ENCODE measurements around the gene TSPAN11. TPM values are rescaled to one million over a fixed set of nuclear protein-coding genes. Genes with fewer than 3 reads are reported as not detected.

TSPAN11 gene
- total RNA-seq, 1 donor, result not detected

GRCh38 chr12:30962047-30962446 is 35.5 kb downstream of the TSPAN11 start:
- Histone ChIP-seq H3K4me3 (ENCODE audit: low read length) (no peak overlapping the region), H3K9me3 (ENCODE audit: low read depth, low read length) (no peaks in the 10 kb centered on the region), H3K27me3 (ENCODE audit: insufficient read depth, low read length) (no peaks in the 10 kb centered on the region), H3K4me1 (ENCODE audit: insufficient read depth, low read length) (no peaks in the 10 kb centered on the region)

- Histone ChIP-seq H3K4me1 (ENCODE audit: insufficient read depth, low read length) (no peaks in the 10 kb centered on the region), H3K9me3 (ENCODE audit: low read depth, low read length) (no peaks in the 10 kb centered on the region), H3K27me3 (ENCODE audit: insufficient read depth, low read length) (no peaks in the 10 kb centered on the region), H3K4me3 (ENCODE audit: low read length) (no peak overlapping the region)
These were observed 37.4 kb downstream of the TSPAN11 start for GRCh38 chr12:30963709-30964564.

- Histone ChIP-seq H3K27me3 (ENCODE audit: insufficient read depth, low read length) (no peaks in the 10 kb centered on the region), H3K4me3 (ENCODE audit: low read length) (no peak overlapping the region), H3K9me3 (ENCODE audit: low read depth, low read length) (no peaks in the 10 kb centered on the region), H3K4me1 (ENCODE audit: insufficient read depth, low read length) (no peaks in the 10 kb centered on the region)
These were observed 38.5 kb downstream of the TSPAN11 start for GRCh38 chr12:30964896-30965612.

GRCh38 chr12:30965613-30965985 is 39.1 kb downstream of the TSPAN11 start:
- Histone ChIP-seq H3K4me3 (ENCODE audit: low read length) (no peak overlapping the region), H3K4me1 (ENCODE audit: insufficient read depth, low read length) (no peaks in the 10 kb centered on the region), H3K27me3 (ENCODE audit: insufficient read depth, low read length) (no peaks in the 10 kb centered on the region)

GRCh38 chr12:30967026-30967425 is 40.5 kb downstream of the TSPAN11 start:
- Histone ChIP-seq H3K27me3 (ENCODE audit: insufficient read depth, low read length) (no peaks in the 10 kb centered on the region), H3K4me1 (ENCODE audit: insufficient read depth, low read length) (no peaks in the 10 kb centered on the region), H3K9me3 (ENCODE audit: low read depth, low read length) (no peaks in the 10 kb centered on the region), H3K4me3 (ENCODE audit: low read length) (no peak overlapping the region)

More at GRCh38 chr12:30965613-30965985, 39.1 kb downstream of the TSPAN11 start:
- no peaks in the 10 kb centered on the region for H3K9me3 ChIP-seq (ENCODE audit: low read depth, low read length)

- no peaks in the 10 kb centered on the region for H3K27me3 ChIP-seq (ENCODE audit: insufficient read depth, low read length)
- no peak overlapping the region for H3K4me3 ChIP-seq (ENCODE audit: low read length)
- no peaks in the 10 kb centered on the region for H3K9me3 ChIP-seq (ENCODE audit: low read depth, low read length)
- no peaks in the 10 kb centered on the region for H3K4me1 ChIP-seq (ENCODE audit: insufficient read depth, low read length)
These were observed 41.7 kb downstream of the TSPAN11 start for GRCh38 chr12:30968211-30968610.

DNA sequence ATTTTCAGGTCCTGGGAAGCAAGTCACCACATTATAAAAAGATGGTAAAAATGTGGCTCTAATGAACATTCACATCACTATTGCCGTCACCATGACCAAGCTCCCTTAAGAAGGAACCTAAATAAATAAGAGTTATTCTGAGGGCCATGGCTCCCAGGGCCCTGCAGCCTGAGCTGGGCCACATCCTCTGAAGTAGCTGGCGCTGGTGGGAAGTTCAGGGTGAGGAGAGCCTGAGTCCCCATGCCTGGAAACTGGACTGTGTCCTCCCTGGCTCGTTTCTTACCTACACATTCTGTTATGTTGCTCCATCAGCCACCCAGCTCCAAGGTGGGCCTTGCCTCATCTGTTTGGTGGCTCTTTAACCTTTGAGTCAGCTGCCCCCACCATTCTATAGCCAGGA is 42.5 kb downstream of the TSPAN11 start:
- Histone ChIP-seq H3K9me3 (ENCODE audit: low read depth, low read length) (no peaks in the 10 kb centered on the region), H3K27me3 (ENCODE audit: insufficient read depth, low read length) (no peaks in the 10 kb centered on the region), H3K4me3 (ENCODE audit: low read length) (no peak overlapping the region)

GRCh38 chr12:30969606-30970395 is 43.3 kb downstream of the TSPAN11 start:
- Histone ChIP-seq H3K4me1 (ENCODE audit: insufficient read depth, low read length) (no peaks in the 10 kb centered on the region), H3K4me3 (ENCODE audit: low read length) (no peak overlapping the region), H3K9me3 (ENCODE audit: low read depth, low read length) (no peaks in the 10 kb centered on the region), H3K27me3 (ENCODE audit: insufficient read depth, low read length) (no peaks in the 10 kb centered on the region)

More for the DNA sequence above, 42.5 kb downstream of the TSPAN11 start:
- no peaks in the 10 kb centered on the region for H3K4me1 ChIP-seq (ENCODE audit: insufficient read depth, low read length)

GRCh38 chr12:30970559-30971197 is 44.1 kb downstream of the TSPAN11 start:
- no peak overlapping the region for H3K4me3 ChIP-seq (ENCODE audit: low read length)
- H3K4me1 ChIP-seq (ENCODE audit: insufficient read depth, low read length), result no peaks in the 10 kb centered on the region
- H3K9me3 ChIP-seq (ENCODE audit: low read depth, low read length), result no peaks in the 10 kb centered on the region
- H3K27me3 ChIP-seq (ENCODE audit: insufficient read depth, low read length), result no peaks in the 10 kb centered on the region

- Histone ChIP-seq H3K9me3 (ENCODE audit: low read depth, low read length) (no peaks in the 10 kb centered on the region), H3K4me1 (ENCODE audit: insufficient read depth, low read length) (no peaks in the 10 kb centered on the region), H3K27me3 (ENCODE audit: insufficient read depth, low read length) (no peaks in the 10 kb centered on the region), H3K4me3 (ENCODE audit: low read length) (no peak overlapping the region)
These were observed 45.5 kb downstream of the TSPAN11 start for GRCh38 chr12:30972035-30972434.

DNA sequence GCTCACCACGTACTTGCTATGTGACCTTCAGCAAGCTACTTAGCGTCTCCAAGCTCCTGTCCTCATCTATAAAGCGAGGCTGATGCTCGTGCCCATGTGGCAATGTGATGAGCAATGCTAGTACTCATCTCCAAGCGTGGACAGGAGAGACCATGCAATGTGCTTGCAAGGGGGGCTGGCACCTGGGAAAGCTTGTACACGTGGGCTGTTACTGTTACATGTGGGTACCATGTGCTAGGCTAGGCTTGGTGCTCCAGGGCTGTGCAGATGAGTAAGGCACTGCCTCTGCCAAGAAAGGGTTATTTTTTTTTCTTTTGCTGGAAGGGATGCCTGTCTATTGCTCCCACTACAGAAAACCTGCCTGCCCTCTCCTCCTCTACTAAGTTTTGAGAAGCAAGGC is 46.6 kb downstream of the TSPAN11 start:
- Histone ChIP-seq H3K27me3 (ENCODE audit: insufficient read depth, low read length) (no peaks in the 10 kb centered on the region), H3K4me3 (ENCODE audit: low read length) (no peak overlapping the region), H3K9me3 (ENCODE audit: low read depth, low read length) (no peaks in the 10 kb centered on the region), H3K4me1 (ENCODE audit: insufficient read depth, low read length) (no peaks in the 10 kb centered on the region)

DNA sequence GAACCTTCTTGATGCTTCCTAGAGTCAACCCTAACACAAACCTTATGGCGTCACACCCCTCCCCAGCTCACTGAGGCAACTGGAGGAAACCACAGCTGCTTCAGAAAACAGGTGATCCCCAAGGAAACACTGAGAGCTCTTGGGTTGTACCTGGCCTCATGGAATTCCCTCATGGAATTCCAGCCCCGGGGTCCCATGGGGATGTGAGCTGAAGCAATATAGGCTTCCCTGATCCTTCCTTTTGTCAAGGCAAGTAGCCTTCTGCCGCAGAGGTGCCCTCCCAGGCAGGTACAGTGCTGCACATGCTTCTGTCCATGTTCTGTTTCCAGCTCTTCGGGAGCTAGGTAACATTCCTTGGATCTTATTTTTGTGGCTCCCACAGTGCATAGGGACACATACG is 47.3 kb downstream of the TSPAN11 start:
- H3K4me1 ChIP-seq (ENCODE audit: insufficient read depth, low read length), result no peaks in the 10 kb centered on the region
- no peaks in the 10 kb centered on the region for H3K27me3 ChIP-seq (ENCODE audit: insufficient read depth, low read length)
- H3K9me3 ChIP-seq (ENCODE audit: low read depth, low read length), result no peaks in the 10 kb centered on the region
- H3K4me3 ChIP-seq (ENCODE audit: low read length), result no peak overlapping the region

GRCh38 chr12:30974746-30975500 is 48.4 kb downstream of the TSPAN11 start:
- no peaks in the 10 kb centered on the region for H3K4me1 ChIP-seq (ENCODE audit: insufficient read depth, low read length)
- no peaks in the 10 kb centered on the region for H3K27me3 ChIP-seq (ENCODE audit: insufficient read depth, low read length)
- H3K9me3 ChIP-seq (ENCODE audit: low read depth, low read length), result no peaks in the 10 kb centered on the region
- no peak overlapping the region for H3K4me3 ChIP-seq (ENCODE audit: low read length)

DNA sequence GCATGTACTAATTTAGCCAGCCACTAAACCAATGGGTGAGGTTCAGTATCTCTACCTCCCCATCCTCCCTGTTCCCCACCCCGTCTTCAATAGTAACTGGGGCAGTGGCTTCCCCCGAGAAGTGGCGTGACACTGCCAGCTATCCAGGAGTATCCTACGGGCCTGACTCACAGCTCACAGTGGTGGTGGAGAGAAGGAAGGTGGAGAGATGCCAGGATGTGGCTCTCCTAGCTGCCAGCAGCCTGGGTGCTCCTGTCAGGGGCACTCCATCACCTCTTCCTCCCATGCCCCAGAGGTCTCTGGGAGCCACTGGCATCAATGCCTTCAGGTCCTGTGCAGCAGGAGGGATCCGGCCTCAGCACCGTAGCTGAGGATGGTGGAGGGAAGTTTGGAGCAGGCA is 49.0 kb downstream of the TSPAN11 start:
- Histone ChIP-seq H3K4me3 (ENCODE audit: low read length) (no peak overlapping the region), H3K27me3 (ENCODE audit: insufficient read depth, low read length) (no peaks in the 10 kb centered on the region), H3K4me1 (ENCODE audit: insufficient read depth, low read length) (no peaks in the 10 kb centered on the region), H3K9me3 (ENCODE audit: low read depth, low read length) (no peaks in the 10 kb centered on the region)

Data from mononuclear cell (primary cell).